ENCODE measurements around the gene ZBTB7C.
A peak's percentile ranks its signal among the peaks of the same experiment; 100 is the strongest.

Gene ZBTB7C

DNA sequence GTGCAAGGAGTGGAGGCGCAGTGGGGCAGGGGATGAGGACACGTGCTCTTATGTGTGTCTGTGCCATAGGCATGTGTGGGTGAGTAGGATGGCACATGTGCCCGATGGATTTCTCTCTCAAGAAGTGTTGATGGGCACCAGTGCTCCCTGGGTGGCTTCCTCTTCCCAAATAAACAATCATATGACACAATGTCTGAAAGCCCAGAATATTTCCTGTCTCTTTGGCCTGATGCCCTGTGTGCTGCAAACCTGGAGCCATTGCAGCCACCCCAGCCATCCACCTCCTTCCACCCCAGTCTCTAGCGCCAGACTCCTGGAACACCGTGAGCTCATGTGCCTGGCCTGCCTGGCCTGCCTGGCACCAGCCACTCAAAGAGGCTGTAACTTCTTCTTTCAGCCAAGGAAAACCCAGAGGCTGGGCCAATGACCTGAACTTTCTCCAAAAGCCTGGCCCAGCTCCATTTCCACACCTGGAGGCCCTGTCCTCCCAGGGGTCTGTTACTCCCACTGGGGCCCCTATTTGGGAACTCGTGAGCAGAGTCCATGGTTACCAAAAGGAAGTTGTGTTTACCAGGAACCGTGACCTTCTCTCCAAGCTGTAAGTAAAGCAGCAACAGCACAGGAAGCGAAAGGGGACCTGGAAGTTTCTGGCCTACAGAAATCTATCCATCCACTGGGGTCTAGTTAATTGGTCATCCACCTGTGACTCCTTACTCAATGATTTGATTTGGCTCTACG, 9.5 kb upstream of the ZBTB7C start:
- DNase-seq: no peak

- DNase-seq: no peak
Observed at GRCh38 chr18:48417985-48418384, 8.8 kb upstream of the ZBTB7C start.

GRCh38 chr18:48413342-48413741, 4.2 kb upstream of the ZBTB7C start:
- no peak for DNase-seq

DNA sequence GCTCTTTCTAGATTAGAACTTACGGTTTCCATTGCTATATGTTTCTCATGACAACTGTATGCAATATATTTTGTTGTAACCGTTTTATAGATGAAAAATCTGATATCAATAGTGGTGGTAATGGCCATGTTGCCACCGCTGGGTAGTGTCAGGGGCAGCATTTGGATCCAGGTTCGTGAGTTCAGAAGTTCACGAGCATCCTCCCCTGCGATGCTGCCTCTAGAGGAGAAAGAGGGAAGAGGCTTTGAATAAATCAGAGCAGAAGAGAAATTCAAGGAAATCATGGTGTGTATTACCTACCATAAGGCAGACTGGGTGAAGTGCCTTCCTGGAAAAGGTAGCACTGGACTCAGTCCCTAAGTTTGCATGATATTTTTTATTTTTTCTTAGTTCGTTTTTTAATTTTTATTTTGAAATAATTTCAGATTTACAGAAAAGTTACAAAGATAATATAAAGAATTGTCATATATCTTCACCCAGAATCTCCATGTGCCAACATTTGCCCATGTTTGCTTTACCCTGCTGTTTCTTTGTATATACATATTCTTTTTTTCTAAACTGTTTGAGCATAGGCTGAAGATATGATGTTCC, 3.3 kb upstream of the ZBTB7C start:
- DNase-seq: peak in 4 of 56 donors; percentile 3 to 41 (median 8)

- DNase-seq: peak in 55 of 56 donors; percentile 4 to 93 (median 79)
Observed at GRCh38 chr18:48410095-48410920, 1.1 kb upstream of the ZBTB7C start.

GRCh38 chr18:48409591-48410094, 460 bp upstream of the ZBTB7C start:
- DNase-seq: peak in 33 of 56 donors; percentile 11 to 67 (median 41)

GRCh38 chr18:48408111-48408726, 964 bp downstream of the ZBTB7C start:
- DNase-seq: peak in 1 of 56 donors; percentile 27

DNA sequence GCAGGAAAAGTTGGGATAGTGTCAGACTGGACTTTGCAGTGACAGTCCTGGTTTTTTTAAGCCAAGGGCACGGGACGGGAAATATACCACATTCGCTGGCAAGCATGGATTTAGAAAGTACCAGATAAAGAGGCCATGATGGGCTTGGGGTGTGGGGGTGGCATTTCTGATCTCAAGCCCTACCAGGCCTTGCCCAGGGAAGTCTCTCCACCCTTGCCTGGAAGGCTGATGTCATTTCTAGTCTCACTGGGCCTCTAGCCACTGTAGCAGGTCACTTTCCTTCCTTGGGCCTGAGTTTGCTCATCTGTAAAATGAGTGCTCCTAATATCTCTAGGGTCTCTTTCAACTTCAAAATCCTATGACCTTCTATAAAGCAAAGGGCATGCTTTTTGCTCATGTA, 1.8 kb downstream of the ZBTB7C start:
- DNase-seq: no peak

DNA sequence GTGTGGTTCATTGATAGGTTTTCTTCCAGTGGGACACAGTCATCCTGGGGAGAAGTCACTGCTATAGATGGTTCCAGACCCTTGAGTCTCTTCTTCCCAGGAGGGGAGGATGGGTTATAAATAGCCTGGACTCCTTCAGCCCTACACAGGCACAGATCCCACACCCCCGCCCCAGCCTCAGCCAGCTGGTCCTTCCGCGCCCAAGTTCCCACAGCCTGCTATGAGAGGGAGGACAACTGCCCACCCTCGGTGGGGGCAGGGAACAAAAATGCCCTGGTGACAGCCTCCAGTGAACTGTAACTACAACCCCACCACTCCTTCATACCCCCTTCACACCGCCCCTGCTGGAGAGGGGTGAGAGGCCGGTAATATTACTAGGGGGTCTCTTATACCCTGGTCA, 3.2 kb downstream of the ZBTB7C start:
- DNase-seq: no peak

DNA sequence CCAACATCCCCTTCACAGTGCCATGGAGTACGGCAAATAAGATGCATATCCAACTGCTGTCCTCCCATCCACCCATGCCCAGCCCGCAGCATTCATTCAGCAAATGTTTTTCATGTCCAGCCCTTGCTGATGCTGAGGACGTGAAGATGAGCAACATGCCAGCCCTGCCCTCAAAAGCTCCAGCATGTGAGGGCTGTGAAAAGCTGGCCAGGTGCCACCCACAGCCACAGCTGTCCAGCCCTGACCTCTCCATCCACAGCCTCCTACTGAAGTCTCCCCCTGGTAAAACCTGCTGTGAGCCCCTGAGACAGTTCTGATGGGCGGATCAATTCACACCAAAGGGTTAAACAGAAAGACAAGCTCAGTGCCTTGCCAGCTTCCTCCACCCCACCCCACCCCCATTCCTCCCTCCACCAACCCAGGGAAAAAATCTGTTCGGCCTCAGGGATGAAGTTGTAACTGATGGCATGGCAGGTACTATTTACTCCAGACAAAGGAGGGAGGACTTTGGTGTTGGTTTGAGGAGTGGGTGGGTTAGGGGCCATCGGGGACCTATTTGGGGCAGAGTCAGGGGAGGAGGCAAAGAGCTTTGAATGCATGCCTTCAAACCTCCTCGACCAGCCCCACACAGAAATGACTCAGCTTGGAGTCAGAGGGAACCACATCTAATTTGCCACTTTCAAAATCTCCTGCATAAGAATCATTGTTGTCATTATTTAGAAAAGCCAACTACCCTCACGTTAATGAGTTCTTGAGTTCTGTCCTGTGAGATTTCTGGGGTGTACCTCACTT, 4.3 kb downstream of the ZBTB7C start:
- no peak for DNase-seq

GRCh38 chr18:48402953-48403352, 6.2 kb downstream of the ZBTB7C start:
- no peak for DNase-seq

- no peak for DNase-seq
Observed at GRCh38 chr18:48399303-48400075, 9.7 kb downstream of the ZBTB7C start.

GRCh38 chr18:48398074-48398473, 11.1 kb downstream of the ZBTB7C start:
- no peak for DNase-seq

- DNase-seq: no peak
Observed at GRCh38 chr18:48397021-48397420, 12.2 kb downstream of the ZBTB7C start.

- DNase-seq: no peak
Observed at GRCh38 chr18:48396561-48396960, 12.6 kb downstream of the ZBTB7C start.

GRCh38 chr18:48395646-48396045, 13.5 kb downstream of the ZBTB7C start:
- DNase-seq: no peak

DNA sequence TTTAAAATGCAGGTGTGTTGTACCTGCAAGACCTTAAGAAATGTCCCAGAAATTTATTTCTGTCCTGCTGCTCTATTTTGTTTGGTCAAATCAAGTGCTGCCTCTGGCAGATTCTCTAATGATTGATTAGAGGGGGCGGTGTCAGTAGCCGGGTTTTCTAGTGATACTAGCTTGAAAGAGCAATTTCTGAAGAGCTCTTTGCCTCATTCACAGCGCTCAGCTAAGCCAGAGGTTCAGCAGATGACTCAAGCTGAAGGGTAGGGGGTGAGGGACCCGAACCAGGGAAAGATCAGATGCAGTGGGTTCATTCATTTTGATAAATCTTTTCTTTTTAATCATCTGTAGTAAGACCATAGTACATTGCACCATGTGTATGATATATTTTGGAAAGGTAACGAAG, 15.0 kb downstream of the ZBTB7C start:
- no peak for DNase-seq

- no peak for DNase-seq
Observed at GRCh38 chr18:48393776-48394175, 15.4 kb downstream of the ZBTB7C start.

DNA sequence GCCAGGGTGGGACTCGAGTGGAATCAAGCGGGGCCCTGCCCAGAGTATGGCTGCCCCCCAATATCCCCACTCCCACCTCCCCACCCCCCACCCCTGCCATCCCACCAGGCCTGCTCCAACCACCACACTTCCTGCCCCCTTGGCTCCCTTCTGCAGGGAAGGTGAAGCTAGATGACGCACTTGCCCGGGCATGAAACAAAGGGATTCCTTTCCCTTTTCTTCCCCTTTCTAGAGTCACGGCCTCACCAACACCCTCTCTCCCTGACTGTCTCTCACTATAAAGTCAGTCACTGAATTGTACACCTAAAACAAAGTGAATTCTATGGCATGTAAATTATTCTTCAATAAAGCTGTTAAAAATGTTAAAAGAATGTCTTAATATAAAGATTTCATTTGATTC, 16.0 kb downstream of the ZBTB7C start:
- DNase-seq: no peak

DNA sequence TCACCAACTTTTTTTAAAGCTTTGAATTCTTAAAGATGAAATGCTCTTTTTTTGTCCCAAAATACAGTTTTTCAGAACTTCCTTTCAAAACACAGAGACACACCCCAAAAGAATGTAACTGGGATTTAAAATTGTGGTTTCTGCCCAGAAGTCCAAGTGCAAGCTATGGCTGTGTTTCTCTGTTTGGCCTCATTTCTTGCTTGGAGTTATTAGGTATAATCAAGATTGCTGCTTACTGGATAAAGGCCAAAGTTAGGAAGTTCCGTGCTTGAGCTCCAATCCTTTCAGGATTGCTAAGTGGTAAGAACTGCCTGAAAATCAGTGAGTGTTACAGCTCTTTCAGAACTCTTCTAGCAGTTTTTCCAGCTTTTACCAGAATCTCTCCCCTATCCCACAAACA, 16.9 kb downstream of the ZBTB7C start:
- no peak for DNase-seq
